Adrenal gland (tissue), 12 donors: ENCODE results near the gene ERN1. TPM values are rescaled to one million over a fixed set of nuclear protein-coding genes. Genes with fewer than 3 reads are reported as not detected.
"Not testable (repeated sequence)": the region's sequence is repeated elsewhere in the genome, so short reads cannot be mapped to it uniquely, and the experiment has no call there.

ENCODE experiments used
- DNase-seq, 7 donors: peaks; one replicate each; pipeline ENCODE4 v3.0.0-alpha.2; 2019 to 2020
- H3K27ac ChIP-seq, 5 donors: fragments of 200-600 bp; sonication (generic) in 4 of 5; 1 replicate in 3 of 5; 2 replicates in 2 of 5; pipeline versions ENCODE4 v1.5.1 to v1.8.0; 2016 to 2020; ENCODE audit warnings: mild to moderate bottlenecking in 1 of 5
- H3K27me3 ChIP-seq: fragments of 200-600 bp; 2 replicates; pipeline ENCODE4 v1.8.0; 2021
- H3K36me3 ChIP-seq, 2 donors: fragments of 200-600 bp; replicated peaks in 1 of 2; 1 replicate in 1 of 2; 2 replicates in 1 of 2; pipeline versions ENCODE4 v1.5.1 to v1.8.0; 2018 to 2022
- H3K4me1 ChIP-seq, 2 donors: fragments of 200-600 bp; replicated peaks in 1 of 2; 1 replicate in 1 of 2; 2 replicates in 1 of 2; pipeline versions ENCODE4 v1.5.1 to v1.8.0; 2018 to 2021
- H3K4me3 ChIP-seq, 4 donors: fragments of 200-600 bp; sonication (generic) in 3 of 4; one replicate each; pipeline ENCODE4 v1.5.1; 2016 to 2018
- H3K9me3 ChIP-seq, 3 donors: fragments of 200-600 bp; sonication (generic) in 1 of 3; replicated peaks in 1 of 3; 1 replicate in 2 of 3; 2 replicates in 1 of 3; pipeline versions ENCODE4 v1.5.1 to v1.8.0; 2016 to 2021
- CTCF ChIP-seq, 6 experiments: fragments of 450-650 bp in 4 of 6; fragments of 200-600 bp in 2 of 6; sonication (generic) in 1 of 6; IDR thresholded peaks; 1 replicate in 5 of 6; 2 replicates in 1 of 6; pipeline versions ENCODE4 v1.5.1 to v1.8.0; 2016 to 2021; ENCODE audit warnings: antibody characterized with exemption in 6 of 6, mild to moderate bottlenecking in 2 of 6, moderate library complexity in 1 of 6
- POLR2A ChIP-seq, 2 donors: fragments of 450-650 bp; IDR thresholded peaks; one replicate each; pipeline ENCODE4 v1.6.1; 2017; ENCODE audit warnings: antibody characterized with exemption in 2 of 2, mild to moderate bottlenecking in 2 of 2, moderate library complexity in 1 of 2
- WGBS, 4 donors: extraction: QIAGEN DNeasy Blood & Tissue Kit in 2 of 4; methylation state at CpG; one replicate each; pipeline versions ENCODE4 v1.1.5 to v1.1.7; 2013 to 2017; 5-methylcytosine and 5-hydroxymethylcytosine counted together
- intact Hi-C, 2 donors: fragments of 100-400 bp; cut with DNase I; formaldehyde crosslinking; loops; one replicate each; pipeline versions ENCODE4 v1.14.1 to v1.15.0; 2022 to 2023
- polyA plus RNA-seq, 3 donors: library from polyadenylated mRNA; stranded (reverse); fragments of 200-250 nt in 2 of 3; fragments of 350-450 nt in 1 of 3; fragmentation: Illumina TruSeq in 1 of 3; extraction: RNeasy Lipid Tissue Mini Kit (QIAGEN cat#74804) in 1 of 3; gene quantifications; one replicate each; pipeline ENCODE4 v1.2.3, GENCODE V29; 2013 to 2014
- total RNA-seq, 9 donors: library from RNA; depleted of rRNA in 4 of 9; stranded (reverse); fragments of >200 nt in 4 of 9; fragments of 120-200 nt in 1 of 9; fragmentation: NEBNext Ultra II Directional in 1 of 9; extraction: Animal tissue kit (Norgen Biotek cat#: 25700) in 1 of 9; gene quantifications; one replicate each; pipeline versions ENCODE4 v1.1.0 to v1.2.4, GENCODE V29; 2013 to 2023
- donor health status: healthy with polysubstance abuse.
- donor health status: Bipolar disorder and iron deficiency.
- donor health status: DM: yes; HTN: yes; CAD: no.
- donor health status: DM: no; HTN: no; CAD: no.
- donor health status: DM: no; HTN: no; CAD: no.
- donor health status: DM: yes; HTN: yes; CAD: no.

ERN1 gene
- total and polyA plus RNA-seq, 12 donors, result 31.9 to 205 (median 63.1) TPM

GRCh38 chr17:64020056-64020766 is 109.7 kb downstream of the ERN1 start, which contains the start of gene ICAM2:
Gene ICAM2 (minus strand): TSS chr17:64020633. CDS start chr17:64006691, 13,942 bp downstream.
- Histone ChIP-seq H3K9me3 (no peaks in the 10 kb centered on the region), H3K36me3 (no peaks in the 10 kb centered on the region), H3K27ac (peak within 1 kb of the TSS in 4 of 5 donors; percentile 32 to 80 (median 47)), H3K4me1 (peaks cover 0 to 4% of the 10 kb centered on the region in 2 donors), H3K4me3 (peak within 1 kb of the TSS in 1 of 4 donors; percentile 35), H3K27me3 (no peaks in the 10 kb centered on the region)
- intact Hi-C loops, result loop anchor here in 1 of 2 donors (10.0 kb wide), 1 partner anchor 105 kb away; the partner anchor contains the start of genes CSHL1 and GH1
- peak; percentile 13 to 85 (median 52) for DNase-seq
- peak in 1 of 6 experiments; percentile 7 for TF ChIP-seq CTCF (IDR thresholded peaks at IDR 0.05)
- no peak for TF ChIP-seq POLR2A (IDR thresholded peaks at IDR 0.05)
- WGBS, 4 donors, result 51 to 61% (median 55%) methylated on average over 23 of the region's 23 CpGs

- H3K9me3 ChIP-seq, H3K4me1 ChIP-seq, intact Hi-C loops, H3K4me3 ChIP-seq, H3K27me3 ChIP-seq, H3K27ac ChIP-seq, H3K36me3 ChIP-seq: not testable (repeated sequence)
- 74 to 78% (median 77%) methylated on average over 9 of the region's 9 CpGs for WGBS, 4 donors
- DNase-seq, result peak in 5 of 7 donors; percentile 5 to 34 (median 11)
Measured at GRCh38 chr17:64019551-64019961, 110.4 kb downstream of the ERN1 start.

GRCh38 chr17:64017381-64017980 is 112.5 kb downstream of the ERN1 start:
- 79 to 86% (median 84%) methylated on average over 2 of the region's 2 CpGs for WGBS, 4 donors
- intact Hi-C loops, result no loop called here

GRCh38 chr17:64016974-64017373 is 113.0 kb downstream of the ERN1 start:
- Histone ChIP-seq H3K9me3 (no peaks in the 10 kb centered on the region), H3K27me3 (no peaks in the 10 kb centered on the region), H3K4me3 (no peak overlapping the region), H3K27ac (peak overlapping the region in 1 of 5 donors; percentile 22), H3K36me3 (no peaks in the 10 kb centered on the region), H3K4me1 (peaks cover 0 to 4% of the 10 kb centered on the region in 2 donors)
- DNase-seq, result no peak
- WGBS, 4 donors, result 61 to 77% (median 68%) methylated on average over 3 of the region's 3 CpGs
- intact Hi-C loops, result no loop called here
- TF ChIP-seq CTCF (IDR thresholded peaks at IDR 0.05), result no peak
- TF ChIP-seq POLR2A (IDR thresholded peaks at IDR 0.05), result no peak

More at GRCh38 chr17:64017381-64017980, 112.5 kb downstream of the ERN1 start:
- H3K27me3 ChIP-seq, result no peaks in the 10 kb centered on the region
- DNase-seq, result no peak
- H3K4me3 ChIP-seq, result no peak overlapping the region
- peak in 1 of 6 experiments; percentile 23 for TF ChIP-seq CTCF (IDR thresholded peaks at IDR 0.05)
- no peak for TF ChIP-seq POLR2A (IDR thresholded peaks at IDR 0.05)
- no peaks in the 10 kb centered on the region for H3K9me3 ChIP-seq
- H3K27ac ChIP-seq, result no peak overlapping the region
- peaks cover 0 to 4% of the 10 kb centered on the region in 2 donors for H3K4me1 ChIP-seq
- no peaks in the 10 kb centered on the region for H3K36me3 ChIP-seq
